Keratinocyte (primary cell): ENCODE data around the gene NCKIPSD. TPM values are rescaled to one million over a fixed set of nuclear protein-coding genes. Genes with fewer than 3 reads are reported as not detected.

Experiments
- DNase-seq: peaks from one replicate; pipeline ENCODE4 v3.0.0-alpha.2; 2011; ENCODE audit warnings: low read depth, missing footprints, low spot score
- FAIRE-seq: peaks from 2 replicates; lab custom pipeline; 2011; peaks lifted over from hg19 to GRCh38; lab: Jason Lieb, UNC
- H2AFZ ChIP-seq: 2 replicates; pipeline ENCODE4 v1.6.0; 2012; ENCODE audit warnings: low read length, control low read depth, inconsistent platforms; ENCODE audit not compliant: control insufficient read depth
- H3K27ac ChIP-seq: 2 replicates; pipeline ENCODE4 v1.5.1; 2011; ENCODE audit warnings: low read length; ENCODE audit not compliant: control insufficient read depth, insufficient read depth
- H3K27me3 ChIP-seq: 3 replicates; pipeline ENCODE4 v1.6.0; 2011; ENCODE audit warnings: low read length; ENCODE audit not compliant: control insufficient read depth, insufficient read depth; ENCODE audit errors: extremely low read depth
- H3K36me3 ChIP-seq, 2 experiments: 2 replicates in 1 of 2; 3 replicates in 1 of 2; pipeline ENCODE4 v1.5.1; 2011; ENCODE audit warnings: low read length in 2 of 2, mild to moderate bottlenecking in 1 of 2; ENCODE audit not compliant: control insufficient read depth in 2 of 2, insufficient read depth in 2 of 2; ENCODE audit errors: extremely low read depth in 1 of 2
- H3K4me1 ChIP-seq: 3 replicates; pipeline ENCODE4 v1.5.1; 2011; ENCODE audit warnings: low read length; ENCODE audit not compliant: control insufficient read depth, insufficient read depth; ENCODE audit errors: extremely low read depth
- H3K4me2 ChIP-seq: 3 replicates; pipeline ENCODE4 v1.6.0; 2011; ENCODE audit warnings: low read depth, low read length; ENCODE audit not compliant: control insufficient read depth, insufficient read depth; ENCODE audit errors: extremely low read depth
- H3K4me3 ChIP-seq, 3 experiments: fragments of 200-600 bp in 1 of 3; sonication (generic) in 1 of 3; 2 replicates in 2 of 3; 3 replicates in 1 of 3; pipeline ENCODE4 v1.5.1; 2011 to 2016; ENCODE audit warnings: low read length in 3 of 3, mild to moderate bottlenecking in 3 of 3, control low read depth in 2 of 3, inconsistent platforms in 1 of 3, low read depth in 1 of 3, mixed read lengths in 1 of 3, mixed run types in 1 of 3, moderate library complexity in 1 of 3; ENCODE audit not compliant: control insufficient read depth in 2 of 3, insufficient read depth in 2 of 3; ENCODE audit errors: extremely low read depth in 1 of 3
- H3K79me2 ChIP-seq: 2 replicates; pipeline ENCODE4 v1.6.0; 2012; ENCODE audit warnings: low read length; ENCODE audit not compliant: control insufficient read depth, insufficient read depth
- H3K9ac ChIP-seq: 3 replicates; pipeline ENCODE4 v1.6.0; 2011; ENCODE audit warnings: low read length; ENCODE audit not compliant: control insufficient read depth, insufficient read depth; ENCODE audit errors: extremely low read depth
- H3K9me1 ChIP-seq: 3 replicates; pipeline ENCODE4 v1.6.0; 2011; ENCODE audit warnings: low read length; ENCODE audit not compliant: control insufficient read depth, insufficient read depth; ENCODE audit errors: extremely low read depth
- H3K9me3 ChIP-seq: 2 replicates; pipeline ENCODE4 v1.5.1; 2012; ENCODE audit warnings: low read depth, low read length; ENCODE audit not compliant: control insufficient read depth
- H4K20me1 ChIP-seq: 3 replicates; pipeline ENCODE4 v1.6.0; 2011; ENCODE audit warnings: low read length; ENCODE audit not compliant: control insufficient read depth, insufficient read depth; ENCODE audit errors: extremely low read depth
- CTCF ChIP-seq, 3 experiments: IDR thresholded peaks in 1 of 3; conservative IDR thresholded peaks in 1 of 3; optimal IDR thresholded peaks in 1 of 3; 2 replicates in 2 of 3; 3 replicates in 1 of 3; pipeline versions ENCODE3 to v1.5.1; 2011; ENCODE audit warnings: low read length in 3 of 3, mild to moderate bottlenecking in 3 of 3, moderate library complexity in 2 of 3, control low read depth in 1 of 3, inconsistent platforms in 1 of 3; ENCODE audit not compliant: insufficient read depth in 2 of 3; ENCODE audit errors: extremely low read depth in 1 of 3
- EZH2 ChIP-seq: IDR thresholded peaks from one replicate; pipeline ENCODE4 v1.6.1; 2012; ENCODE audit warnings: inconsistent platforms, mild to moderate bottlenecking, low read length, moderate library complexity
- dilution Hi-C: fragments of 300-500 bp; cut with MboI; formaldehyde crosslinking; loops from one replicate; pipeline ENCODE4 v1.7.0; 2020; ENCODE audit warnings: low sequenced_read_pairs; ENCODE audit not compliant: extremely low pct_ligation_motif_present
- polyA plus RNA-seq, 5 experiments: library from polyadenylated mRNA; depleted of rRNA in 3 of 5; stranded (reverse) in 3 of 5; stranded (forward) in 1 of 5; unstranded in 1 of 5; fragments of >200 nt; gene quantifications; 1 replicate in 1 of 5; 2 replicates in 3 of 5; 3 replicates in 1 of 5; pipeline versions ENCODE4 v1.2.1 to v1.2.3, GENCODE V29; 2011 to 2012; ENCODE audit warnings: missing spikeins in 2 of 5, low read depth in 1 of 5, low replicate concordance in 1 of 5

Gene NCKIPSD
- polyA plus RNA-seq, 1 donor (not counting 4 experiments of a cell fraction or from before 2014, with no cell fraction given): 9.8 TPM

GRCh38 chr3:48678566-48679380 is 6.9 kb downstream of the NCKIPSD start:
- DNase-seq: no peak
- Histone ChIP-seq H3K79me2 (peaks cover 2% of the 10 kb centered on the region), H3K4me3 (no peak overlapping the region), H2AFZ (no peak overlapping the region), H3K9me3 (no peaks in the 10 kb centered on the region), H3K27me3 (no peaks in the 10 kb centered on the region), H3K27ac (no peak overlapping the region), H3K9ac (no peak overlapping the region), H3K36me3 (peaks cover 14 to 34% of the 10 kb centered on the region in 2 experiments), H3K4me2 (no peak overlapping the region), H3K4me1 (peaks cover 8% of the 10 kb centered on the region), H4K20me1 (no peaks in the 10 kb centered on the region), H3K9me1 (no peaks in the 10 kb centered on the region)
- TF ChIP-seq CTCF (optimal IDR thresholded peaks at IDR 0.05 in 1 of 3, IDR thresholded peaks at IDR 0.05 in 1 of 3, conservative IDR thresholded peaks at IDR 0.05 in 1 of 3; ENCODE audit: extremely low read depth in 1 of 3, insufficient read depth in 2 of 3, low read length in 3 of 3): no peak
- TF ChIP-seq EZH2: no peak
- dilution Hi-C loops: no loop called here
- no peak for FAIRE-seq

- Histone ChIP-seq H3K27ac (no peak overlapping the region), H3K4me3 (no peak overlapping the region), H3K9me3 (no peaks in the 10 kb centered on the region), H3K4me1 (peaks cover 1% of the 10 kb centered on the region), H3K79me2 (no peaks in the 10 kb centered on the region), H4K20me1 (no peaks in the 10 kb centered on the region), H3K9ac (no peak overlapping the region), H3K9me1 (no peaks in the 10 kb centered on the region), H3K36me3 (peaks cover 14 to 34% of the 10 kb centered on the region in 2 experiments), H3K4me2 (no peak overlapping the region), H3K27me3 (no peaks in the 10 kb centered on the region), H2AFZ (no peak overlapping the region)
- TF ChIP-seq CTCF (optimal IDR thresholded peaks at IDR 0.05 in 1 of 3, IDR thresholded peaks at IDR 0.05 in 1 of 3, conservative IDR thresholded peaks at IDR 0.05 in 1 of 3; ENCODE audit: extremely low read depth in 1 of 3, insufficient read depth in 2 of 3, low read length in 3 of 3) (no peak), EZH2 (no peak)
- FAIRE-seq (no peak), DNase-seq (no peak)
- dilution Hi-C loops: no loop called here
These were observed 7.7 kb downstream of the NCKIPSD start for GRCh38 chr3:48678056-48678455.
